Measurements from ENCODE around the gene FAM20A.
A peak's percentile ranks its signal among the peaks of the same experiment; 100 is the strongest.

FAM20A gene

DNA sequence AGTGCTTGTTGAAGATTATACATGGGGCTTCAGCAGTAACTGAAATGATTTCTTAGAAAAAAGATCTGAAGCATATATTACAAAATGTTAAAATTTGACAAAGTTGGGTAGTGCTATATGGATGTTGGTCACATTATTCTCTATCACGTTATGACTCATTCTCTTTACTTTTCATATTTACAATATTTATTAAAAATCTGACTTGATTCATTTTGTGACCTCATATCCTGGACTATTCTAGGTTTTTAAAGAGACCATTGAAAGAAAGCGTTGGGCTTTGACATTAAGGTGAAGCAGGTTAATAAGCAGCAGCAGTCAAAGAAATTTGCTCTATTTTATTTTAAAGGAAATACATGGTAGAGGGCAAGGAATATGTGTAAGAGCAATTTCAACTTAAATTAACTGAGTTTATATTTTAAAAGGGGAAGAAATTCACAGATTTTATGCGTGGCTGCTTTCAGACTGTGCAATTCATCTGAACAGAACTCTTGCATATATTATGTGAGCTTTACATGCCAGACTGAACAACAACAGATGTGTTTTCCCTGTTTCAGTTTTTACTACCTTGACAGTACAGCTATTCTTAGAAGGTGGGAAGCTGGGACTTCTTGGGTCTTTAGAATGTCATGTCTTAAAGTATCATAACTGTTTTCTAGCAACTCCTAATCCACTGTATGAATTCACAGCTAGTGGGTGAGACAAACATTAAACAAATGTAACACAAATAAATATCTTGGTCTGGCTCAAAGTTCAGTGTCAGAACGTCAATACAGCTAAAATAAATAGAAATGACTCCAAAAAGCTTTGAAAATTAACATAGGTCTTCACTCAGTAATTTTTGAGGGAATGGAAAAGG lies 10.4 kb upstream of the FAM20A start:
- no peak overlapping the region for H3K27ac ChIP-seq
- H3K4me3 ChIP-seq, result no peak overlapping the region

GRCh38 chr17:68610554-68610953 lies 9.4 kb upstream of the FAM20A start:
- no peak overlapping the region for H3K4me3 ChIP-seq

GRCh38 chr17:68608515-68609130 lies 7.5 kb upstream of the FAM20A start:
- Histone ChIP-seq H3K4me3 (no peak overlapping the region), H3K27ac (no peak overlapping the region)

More at GRCh38 chr17:68610554-68610953, 9.4 kb upstream of the FAM20A start:
- no peak overlapping the region for H3K27ac ChIP-seq

GRCh38 chr17:68606451-68607307 lies 5.5 kb upstream of the FAM20A start:
- H3K27ac ChIP-seq, result no peak overlapping the region
- no peak overlapping the region for H3K4me3 ChIP-seq

- H3K4me3 ChIP-seq, result no peak overlapping the region
- no peak overlapping the region for H3K27ac ChIP-seq
Measured at GRCh38 chr17:68605914-68606313, 4.7 kb upstream of the FAM20A start.

DNA sequence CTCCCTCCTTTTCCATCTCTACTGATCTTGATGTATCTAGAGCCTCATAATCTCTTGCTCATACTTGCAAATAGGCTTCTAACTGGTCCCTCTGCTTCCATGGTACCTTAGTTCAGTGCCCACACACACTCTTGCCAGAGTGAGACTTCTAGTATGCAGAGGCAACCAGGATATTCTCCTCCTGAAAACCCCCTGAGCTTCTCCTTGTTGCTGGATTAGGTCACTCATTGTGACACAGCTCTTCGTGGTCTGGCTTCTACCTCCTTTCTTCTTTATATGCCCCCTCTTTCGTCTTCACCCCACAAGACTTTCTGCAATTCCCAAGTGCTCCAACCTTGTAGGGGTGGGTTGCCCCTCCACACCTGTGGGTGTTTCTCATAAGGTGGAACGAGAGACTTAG lies 2.5 kb upstream of the FAM20A start:
- H3K4me3 ChIP-seq, result no peak overlapping the region
- peak overlapping the region in 4 of 21 experiments; percentile 18 to 65 (median 56) for H3K27ac ChIP-seq

DNA sequence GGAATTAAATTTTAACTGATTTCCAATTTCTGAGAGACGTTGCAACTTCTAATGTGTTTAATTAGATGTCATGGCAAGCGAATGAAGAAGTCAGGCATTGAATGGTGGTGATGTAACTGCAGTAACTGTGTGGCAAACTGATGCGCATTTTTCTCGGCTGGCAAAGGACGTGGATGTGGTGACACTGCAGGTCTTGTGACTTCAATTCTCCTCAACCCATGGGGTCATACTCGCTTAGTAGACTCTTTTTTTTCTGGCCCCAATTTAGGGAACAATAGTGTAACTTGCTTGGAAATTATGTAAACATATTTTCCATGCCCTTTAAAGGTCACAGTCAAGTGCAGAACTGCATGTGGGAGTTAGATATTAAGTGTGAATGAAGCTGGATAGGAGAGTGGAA lies 1.9 kb upstream of the FAM20A start:
- no peak overlapping the region for H3K4me3 ChIP-seq
- H3K27ac ChIP-seq, result peak overlapping the region in 12 of 21 experiments; percentile 9 to 94 (median 79)

DNA sequence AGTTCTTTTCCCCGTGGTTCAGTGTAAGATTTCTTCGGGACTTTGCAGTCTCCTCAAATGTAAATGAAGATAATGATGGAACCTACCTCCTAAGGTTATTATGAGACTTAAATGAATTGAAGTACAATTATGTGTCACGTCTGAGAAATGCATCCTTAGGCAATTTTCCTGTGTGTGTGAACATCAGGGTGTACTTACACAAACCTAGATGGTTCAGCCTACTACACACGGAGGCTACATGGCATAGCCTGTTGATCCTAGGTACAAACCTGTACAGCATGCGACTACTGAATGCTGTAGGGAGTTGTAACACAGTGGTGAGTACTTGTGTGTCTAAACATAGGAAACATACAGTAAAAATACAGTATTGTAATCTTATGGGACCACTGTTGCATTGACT lies 1.1 kb upstream of the FAM20A start:
- Histone ChIP-seq H3K27ac (peak overlapping the region in 16 of 21 experiments; percentile 9 to 94 (median 82)), H3K4me3 (no peak overlapping the region)

DNA sequence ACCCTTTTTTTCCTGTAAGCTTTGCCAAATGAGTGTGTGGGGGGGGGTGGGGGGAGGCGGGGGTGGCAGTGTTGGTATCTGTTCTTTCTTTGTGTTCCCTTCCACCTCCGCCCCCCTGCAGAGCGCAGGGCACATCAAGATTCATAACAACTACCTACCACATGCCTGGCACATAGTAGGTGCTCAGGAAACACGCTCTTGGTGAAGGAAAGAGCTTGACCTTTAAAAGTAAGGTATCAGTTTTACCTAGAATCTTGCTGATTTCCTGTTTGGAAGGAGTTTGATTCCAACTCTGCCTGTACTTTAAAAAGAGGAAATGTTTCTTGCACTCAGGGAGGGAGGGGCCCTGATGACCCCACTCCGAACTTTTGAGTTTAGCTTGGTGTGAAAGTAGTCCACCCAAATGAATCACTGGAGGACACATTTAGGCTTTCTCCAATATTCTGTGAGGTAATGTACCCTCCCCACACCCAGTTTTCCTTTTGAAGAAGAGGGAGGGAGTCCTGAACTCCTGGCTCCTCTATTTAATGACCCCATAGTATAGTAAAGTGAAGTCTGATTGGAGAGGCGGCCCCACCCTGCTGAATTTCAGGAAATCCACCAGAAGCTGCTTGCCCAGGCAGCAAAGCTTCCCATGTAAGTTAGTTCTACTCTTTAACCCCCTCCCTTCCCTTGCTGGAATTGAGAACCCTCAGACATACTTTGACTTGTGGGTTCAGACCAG lies 560 bp upstream of the FAM20A start:
- peak overlapping the region in 20 of 21 experiments; percentile 63 to 94 (median 88) for H3K27ac ChIP-seq
- H3K4me3 ChIP-seq, result peak overlapping the region; percentile 47 to 67 (median 53)

GRCh38 chr17:68600067-68600930 lies 868 bp downstream of the FAM20A start:
- peak overlapping the region; percentile 63 to 94 (median 88) for H3K27ac ChIP-seq
- H3K4me3 ChIP-seq, result peak overlapping the region; percentile 47 to 67 (median 53)

GRCh38 chr17:68599552-68600066 lies 1.6 kb downstream of the FAM20A start:
- peak overlapping the region; percentile 63 to 94 (median 88) for H3K27ac ChIP-seq
- peak overlapping the region; percentile 47 to 67 (median 53) for H3K4me3 ChIP-seq

DNA sequence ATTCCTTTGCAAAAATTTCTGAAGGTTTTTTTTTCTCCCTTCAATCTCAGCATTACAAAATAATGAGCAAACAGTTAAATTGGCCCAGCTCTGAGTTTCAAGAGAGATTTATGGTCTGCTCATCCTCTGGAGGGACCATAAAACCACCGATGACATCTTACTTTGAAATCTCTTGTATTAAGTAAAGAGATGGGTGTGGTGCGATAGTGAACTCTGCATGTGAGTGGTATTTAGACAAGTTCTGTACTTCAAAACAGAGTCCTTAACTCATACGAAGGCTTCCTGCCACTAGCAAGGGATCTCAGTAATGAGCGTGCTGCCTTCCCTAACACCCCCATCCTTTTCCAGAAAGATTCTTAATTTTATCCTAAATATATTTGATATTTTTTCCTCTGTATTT lies 2.1 kb downstream of the FAM20A start:
- H3K4me3 ChIP-seq, result peak overlapping the region; percentile 47 to 67 (median 53)
- peak overlapping the region in 20 of 21 experiments; percentile 63 to 94 (median 88) for H3K27ac ChIP-seq

GRCh38 chr17:68598545-68598961 lies 2.6 kb downstream of the FAM20A start:
- Histone ChIP-seq H3K27ac (peak overlapping the region in 18 of 21 experiments; percentile 21 to 94 (median 84)), H3K4me3 (peak overlapping the region; percentile 47 to 67 (median 53))

DNA sequence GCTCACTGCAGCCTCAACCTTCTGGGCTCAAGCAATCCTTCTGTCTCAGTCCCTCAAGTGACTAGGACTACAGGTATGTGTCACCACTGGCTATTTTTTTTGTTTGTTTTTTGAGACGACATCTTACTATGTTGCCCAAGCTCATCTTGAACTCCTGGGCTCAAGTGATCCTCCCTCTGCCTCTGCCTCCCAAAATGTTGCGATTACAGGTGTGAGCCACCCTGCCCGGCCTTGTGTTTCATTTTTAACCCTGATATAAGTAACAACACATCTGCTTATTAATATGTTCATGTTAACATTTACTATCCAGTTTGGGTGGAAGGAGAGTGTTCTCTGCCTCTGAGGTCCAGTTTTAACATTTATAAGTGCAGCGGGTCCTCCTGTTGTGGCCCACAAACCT lies 3.1 kb downstream of the FAM20A start:
- peak overlapping the region in 13 of 21 experiments; percentile 10 to 94 (median 85) for H3K27ac ChIP-seq
- H3K4me3 ChIP-seq, result peak overlapping the region in 3 of 7 experiments; percentile 1 to 54 (median 48)

DNA sequence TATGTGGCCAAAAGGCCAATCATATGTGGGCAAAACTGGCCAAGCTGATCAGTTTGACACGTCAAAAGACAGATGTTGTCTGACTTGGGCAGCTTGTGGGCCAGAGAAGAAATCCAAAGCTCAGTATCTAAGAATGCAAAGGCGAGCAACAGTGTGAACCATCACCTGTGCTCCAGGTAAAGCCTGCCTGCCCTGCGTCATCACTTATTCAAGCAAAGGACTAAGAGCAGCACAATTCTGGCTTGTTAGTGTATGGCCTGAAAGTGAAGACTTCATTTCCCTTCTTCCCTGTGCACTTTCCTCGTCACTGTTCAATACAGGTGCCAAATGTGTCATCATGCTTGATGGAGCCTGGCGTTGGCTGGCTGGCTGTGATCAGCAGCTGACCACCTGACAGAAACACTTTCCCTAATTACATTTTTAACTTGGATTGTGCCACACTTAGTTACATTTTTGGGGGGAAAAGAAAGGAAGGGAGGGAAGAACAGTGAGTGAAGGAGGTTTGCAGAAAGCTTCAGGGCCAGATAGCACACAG lies 4.7 kb downstream of the FAM20A start:
- H3K4me3 ChIP-seq, result no peak overlapping the region
- H3K27ac ChIP-seq, result peak overlapping the region in 1 of 21 experiments; percentile 76

- no peak overlapping the region for H3K4me3 ChIP-seq
- H3K27ac ChIP-seq, result peak overlapping the region in 5 of 21 experiments; percentile 28 to 76 (median 57)
Measured at GRCh38 chr17:68595986-68596385, 5.2 kb downstream of the FAM20A start.

- peak overlapping the region in 6 of 21 experiments; percentile 27 to 76 (median 43) for H3K27ac ChIP-seq
Measured at GRCh38 chr17:68595496-68595895, 5.7 kb downstream of the FAM20A start.

DNA sequence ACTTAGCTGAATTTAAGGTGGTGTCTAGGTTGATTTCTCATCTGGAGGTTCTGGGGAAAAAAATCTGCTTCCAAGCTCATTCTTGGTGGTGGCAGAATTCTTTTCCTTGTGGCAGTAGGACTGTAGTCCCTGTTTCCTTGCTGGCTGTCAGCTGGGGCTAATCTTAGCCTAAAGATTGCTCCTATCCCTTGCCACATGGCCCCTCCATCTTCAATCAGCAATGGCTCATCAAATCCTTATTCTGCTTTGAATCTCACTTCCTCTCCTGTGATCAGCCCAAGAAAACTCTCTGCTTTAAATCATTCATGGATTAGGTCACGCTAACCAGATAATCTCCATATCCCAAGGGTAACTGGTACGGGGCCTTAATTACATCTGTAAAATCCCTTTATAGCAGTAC lies 6.6 kb downstream of the FAM20A start:
- peak overlapping the region in 5 of 21 experiments; percentile 27 to 76 (median 36) for H3K27ac ChIP-seq

More at GRCh38 chr17:68595496-68595895, 5.7 kb downstream of the FAM20A start:
- H3K4me3 ChIP-seq, result no peak overlapping the region

More for the DNA sequence above, 6.6 kb downstream of the FAM20A start:
- H3K4me3 ChIP-seq, result no peak overlapping the region

Measured in skin epidermis (tissue), 12 donors.